Measurements from ENCODE around the gene PGBD1.

Gene PGBD1

GRCh38 chr6:28335564-28336283, 54.4 kb downstream of the PGBD1 start, which contains the start of gene ZSCAN31:
TSS of gene ZSCAN31 (minus strand) at chr6:28336148. CDS start at chr6:28329683, 6,465 bp downstream.
- peak; percentile 92 for DNase-seq (ENCODE audit: low spot score)

- DNase-seq (ENCODE audit: low spot score), result no peak
Measured at GRCh38 chr6:28336284-28337120, 55.1 kb downstream of the PGBD1 start.

- no peak for DNase-seq (ENCODE audit: low spot score)
Measured at GRCh38 chr6:28337121-28337520, 55.7 kb downstream of the PGBD1 start.

- DNase-seq (ENCODE audit: low spot score), result no peak
Measured at GRCh38 chr6:28340310-28341095, 59.1 kb downstream of the PGBD1 start.

- DNase-seq (ENCODE audit: low spot score), result no peak
Measured at GRCh38 chr6:28343898-28344677, 62.7 kb downstream of the PGBD1 start.

GRCh38 chr6:28345201-28345600, 63.8 kb downstream of the PGBD1 start:
- no peak for DNase-seq (ENCODE audit: low spot score)

GRCh38 chr6:28347119-28347518, 65.7 kb downstream of the PGBD1 start:
- no peak for DNase-seq (ENCODE audit: low spot score)

GRCh38 chr6:28349344-28349891, 68.0 kb downstream of the PGBD1 start:
- no peak for DNase-seq (ENCODE audit: low spot score)

- peak; percentile 89 for DNase-seq (ENCODE audit: low spot score)
Measured at GRCh38 chr6:28349892-28350737, 68.7 kb downstream of the PGBD1 start, which contains the start of gene ZKSCAN3. TSS of gene ZKSCAN3 (plus strand) at chr6:28349947. CDS start at chr6:28359587, 9,640 bp downstream.

- DNase-seq (ENCODE audit: low spot score), result no peak
Measured at GRCh38 chr6:28351087-28351486, 69.7 kb downstream of the PGBD1 start.

GRCh38 chr6:28351493-28351925, 70.1 kb downstream of the PGBD1 start:
- no peak for DNase-seq (ENCODE audit: low spot score)

Data from GM03348 (cell line).